Loucy (cell line): ENCODE data around the gene TP53TG5.
A peak's percentile ranks its signal among the peaks of the same experiment; 100 is the strongest.

Experiments used
- H2AFZ ChIP-seq: fragments of 200-600 bp; sonication (generic); 2 replicates; pipeline ENCODE4 v1.6.0; 2016; ENCODE audit warnings: antibody characterized with exemption, mild to moderate bottlenecking, low read length, moderate library complexity
- H3F3A ChIP-seq: fragments of 200-600 bp; 2 replicates; pipeline ENCODE4 v1.6.0; 2016; ENCODE audit warnings: antibody characterized with exemption, low read depth, mild to moderate bottlenecking
- H3K27me3 ChIP-seq: fragments of 200-600 bp; sonication (generic); 2 replicates; pipeline ENCODE4 v1.6.1; 2014; ENCODE audit warnings: low read length, mild to moderate bottlenecking; ENCODE audit not compliant: insufficient read depth, poor library complexity, severe bottlenecking
- H3K36me3 ChIP-seq: fragments of 200-600 bp; sonication (generic); 2 replicates; pipeline ENCODE4 v1.6.1; 2016; ENCODE audit warnings: low read length; ENCODE audit not compliant: insufficient read depth
- H3K4me1 ChIP-seq: fragments of 200-600 bp; sonication (generic); 2 replicates; pipeline ENCODE4 v1.5.1; 2014; ENCODE audit warnings: low read length, mild to moderate bottlenecking; ENCODE audit not compliant: insufficient read depth, poor library complexity, severe bottlenecking
- H3K4me2 ChIP-seq: fragments of 200-600 bp; sonication (generic); 2 replicates; pipeline ENCODE4 v1.6.0; 2014; ENCODE audit warnings: antibody characterized with exemption, low read length, low read depth, mild to moderate bottlenecking; ENCODE audit not compliant: poor library complexity, severe bottlenecking
- H3K4me3 ChIP-seq: fragments of 200-600 bp; sonication (generic); 2 replicates; pipeline ENCODE4 v1.5.1; 2014; ENCODE audit warnings: low read length, mild to moderate bottlenecking, mixed read lengths; ENCODE audit not compliant: poor library complexity, severe bottlenecking
- H3K79me2 ChIP-seq: fragments of 200-600 bp; sonication (generic); 2 replicates; pipeline ENCODE4 v1.6.1; 2014; ENCODE audit warnings: low read length; ENCODE audit not compliant: insufficient read depth
- H3K9ac ChIP-seq: fragments of 200-600 bp; sonication (generic); 2 replicates; pipeline ENCODE4 v1.6.0; 2014; ENCODE audit warnings: mild to moderate bottlenecking, low read depth, low read length, moderate library complexity; ENCODE audit not compliant: poor library complexity, severe bottlenecking
- H3K9me2 ChIP-seq: fragments of 200-600 bp; sonication (generic); replicated peaks from 2 replicates; pipeline ENCODE4 v1.6.1; 2016; ENCODE audit warnings: low read depth, low read length, mixed read lengths
- H3K9me3 ChIP-seq: fragments of 200-600 bp; sonication (generic); 2 replicates; pipeline ENCODE4 v1.6.1; 2014; ENCODE audit warnings: mild to moderate bottlenecking, antibody characterized with exemption, low read length, low read depth; ENCODE audit not compliant: insufficient read depth
- H4K20me1 ChIP-seq: fragments of 200-600 bp; sonication (generic); 2 replicates; pipeline ENCODE4 v1.6.0; 2014; ENCODE audit warnings: antibody characterized with exemption, low read length, mild to moderate bottlenecking; ENCODE audit not compliant: insufficient read depth, poor library complexity, severe bottlenecking
- CTCF ChIP-seq: fragments of 200-600 bp; sonication (generic); conservative IDR thresholded peaks from 2 replicates; pipeline ENCODE4 v1.5.1; 2014; ENCODE audit warnings: mild to moderate bottlenecking, antibody characterized with exemption, low read length
- EZH2phosphoT487 ChIP-seq: fragments of 200-600 bp; IDR thresholded peaks from 2 replicates; pipeline ENCODE4 v1.6.1; 2018; ENCODE audit warnings: antibody characterized with exemption, mild to moderate bottlenecking, moderate library complexity, borderline replicate concordance

TP53TG5 gene

GRCh38 chr20:45363611-45364492 lies 14.3 kb downstream of the TP53TG5 start:
- Histone ChIP-seq H3K9me3 (no peaks in the 10 kb centered on the region), H3K79me2 (peaks cover 16% of the 10 kb centered on the region), H3K4me3 (peak overlapping the region; percentile 91), H2AFZ (peak overlapping the region; percentile 90; the same call in 1 of the 2 replicates), H4K20me1 (peaks cover 6% of the 10 kb centered on the region), H3K4me1 (peaks cover 39% of the 10 kb centered on the region), H3K9me2 (no peaks in the 10 kb centered on the region), H3K27me3 (no peaks in the 10 kb centered on the region), H3K9ac (peak overlapping the region; percentile 75), H3F3A (peaks cover 6% of the 10 kb centered on the region; the same call in 1 of the 2 replicates), H3K4me2 (peak overlapping the region; percentile 94), H3K36me3 (no peaks in the 10 kb centered on the region; the same call in 1 of the 2 replicates)
- TF ChIP-seq CTCF (no peak), EZH2phosphoT487 (no peak)

DNA sequence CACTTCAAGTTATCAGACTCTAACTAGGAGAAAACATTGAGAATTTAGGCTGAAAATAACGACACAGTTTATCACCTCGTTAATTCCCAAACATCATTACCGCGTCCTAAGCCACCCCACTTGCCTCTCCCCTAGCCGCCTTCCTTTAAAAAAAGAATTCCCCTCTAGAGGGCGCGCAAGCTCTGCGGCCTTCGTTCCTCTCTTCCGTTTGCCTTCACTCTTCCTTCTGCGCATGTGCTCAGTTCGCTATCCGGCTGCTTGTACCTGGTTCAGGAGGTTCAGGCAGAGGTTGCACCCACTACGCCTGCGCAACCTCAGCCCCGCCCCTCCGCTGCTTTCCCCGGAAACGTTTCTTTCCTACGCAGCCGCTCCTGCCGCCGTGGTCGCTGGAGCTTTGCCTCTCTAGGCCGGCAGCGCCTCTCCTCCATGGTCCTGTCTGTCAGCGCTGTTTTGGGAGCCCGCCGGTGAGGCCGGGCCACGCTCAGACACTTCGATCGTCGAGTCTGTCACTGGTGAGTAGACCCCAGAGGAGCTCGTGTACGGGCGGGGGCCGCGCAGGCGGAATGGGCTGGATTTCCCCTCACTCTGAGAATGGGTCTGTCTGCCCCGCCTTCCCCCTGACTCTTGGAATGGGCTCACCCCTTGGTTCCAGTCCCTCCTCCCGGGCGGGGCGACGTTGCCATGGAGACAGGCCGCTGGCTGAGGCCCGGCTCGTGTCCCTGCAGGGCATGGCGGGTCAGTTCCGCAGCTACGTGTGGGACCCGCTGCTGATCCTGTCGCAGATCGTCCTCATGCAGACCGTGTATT lies 15.1 kb downstream of the TP53TG5 start, which contains the start of gene SYS1:
TSS of gene SYS1 (plus strand) at position 353 of the 807 bp plus-strand sequence. CDS start at position 729, 376 bp downstream.
- Histone ChIP-seq H3K9me2 (no peaks in the 10 kb centered on the region), H3K4me2 (peak within 1 kb of the TSS; percentile 94), H3K4me1 (peaks cover 33% of the 10 kb centered on the region), H3K27me3 (no peaks in the 10 kb centered on the region), H3F3A (peaks cover 6% of the 10 kb centered on the region; the same call in 1 of the 2 replicates), H3K9me3 (no peaks in the 10 kb centered on the region), H3K36me3 (no peaks in the 10 kb centered on the region; the same call in 1 of the 2 replicates), H3K9ac (peak within 1 kb of the TSS; percentile 75), H3K79me2 (peaks cover 16% of the 10 kb centered on the region), H2AFZ (peak within 1 kb of the TSS; percentile 93), H4K20me1 (peaks cover 6% of the 10 kb centered on the region), H3K4me3 (peak within 1 kb of the TSS; percentile 91)
- TF ChIP-seq CTCF (peak; percentile 82), EZH2phosphoT487 (no peak)

DNA sequence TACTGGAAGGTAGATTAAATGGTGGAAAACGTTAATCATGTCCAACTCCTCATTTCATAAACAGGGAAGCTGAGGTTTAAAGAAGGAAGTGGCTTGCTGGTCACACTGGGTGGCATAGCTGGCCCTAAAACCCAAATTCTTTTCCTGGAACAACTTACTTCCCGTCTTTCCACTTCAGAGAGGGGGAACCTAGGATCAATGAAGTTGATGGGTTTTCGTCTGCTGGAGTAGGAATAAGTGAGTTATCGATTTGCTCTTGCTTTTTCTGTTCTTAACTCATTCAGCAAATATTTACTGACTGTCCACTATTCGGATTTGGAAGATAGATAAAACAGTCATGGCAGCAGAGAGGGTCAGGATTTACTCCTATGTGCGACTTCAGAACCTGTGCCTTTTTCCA lies 16.3 kb downstream of the TP53TG5 start:
- Histone ChIP-seq H3K9me3 (no peaks in the 10 kb centered on the region), H3K79me2 (peaks cover 16% of the 10 kb centered on the region), H3K4me1 (peaks cover 26% of the 10 kb centered on the region), H3K9me2 (no peaks in the 10 kb centered on the region), H3K4me2 (no peak overlapping the region), H3K4me3 (no peak overlapping the region), H3F3A (no peaks in the 10 kb centered on the region), H3K27me3 (no peaks in the 10 kb centered on the region), H2AFZ (no peak overlapping the region), H4K20me1 (peaks cover 6% of the 10 kb centered on the region), H3K9ac (no peak overlapping the region), H3K36me3 (no peaks in the 10 kb centered on the region)
- TF ChIP-seq CTCF (no peak), EZH2phosphoT487 (no peak)
